ENCODE data around the gene MSANTD1. TPM values are rescaled to one million over a fixed set of nuclear protein-coding genes. Genes with fewer than 3 reads are reported as not detected.

The MSANTD1 gene
- total and polyA plus RNA-seq, 3 donors from 2014 or later, result 3.6 to 10.3 (median 10.1) TPM

DNA sequence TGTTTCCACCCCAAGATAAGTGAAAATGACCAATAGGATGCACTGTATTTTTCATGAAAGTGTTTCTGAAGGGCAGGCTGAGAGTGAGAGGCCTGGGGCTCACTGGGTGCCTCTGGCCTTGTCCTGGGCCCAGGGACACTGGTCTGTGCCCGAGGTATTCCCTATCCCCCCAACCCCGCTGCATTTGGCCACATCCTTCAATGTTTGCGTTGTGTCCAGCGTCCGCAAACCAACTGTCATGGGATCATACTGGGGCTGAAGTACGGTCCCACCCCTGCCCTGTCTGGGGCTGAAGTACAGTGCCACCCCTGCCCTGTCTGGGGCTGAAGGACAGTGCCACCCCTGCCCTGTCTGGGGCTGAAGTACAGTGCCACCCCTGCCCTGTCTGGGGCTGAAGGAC lies 22.0 kb upstream of the MSANTD1 start:
- H3K27me3 ChIP-seq, result no peaks in the 10 kb centered on the region
- no peak for DNase-seq
- no peak overlapping the region for H3K27ac ChIP-seq
- intact Hi-C loops (cut with DNase I; ENCODE audit: low total_unique reads), result no loop called here
- no peaks in the 10 kb centered on the region for H3K9me3 ChIP-seq
- H3K4me1 ChIP-seq, result no peaks in the 10 kb centered on the region
- H3K4me3 ChIP-seq, result no peak overlapping the region
- H3K36me3 ChIP-seq (ENCODE audit: low read depth, missing control alignments), result no peaks in the 10 kb centered on the region
- 89 to 96% methylated on average over 6 of the region's 6 CpGs for WGBS, 2 donors
- no peak for TF ChIP-seq CTCF (IDR thresholded peaks at IDR 0.05)
- TF ChIP-seq POLR2A (IDR thresholded peaks at IDR 0.05), result no peak

- intact Hi-C loops (cut with DNase I; ENCODE audit: low total_unique reads), result no loop called here
- 86 to 90% methylated on average over 22 to 23 of the region's 23 CpGs for WGBS, 2 donors
- no peak for DNase-seq
- H3K4me1 ChIP-seq, result no peaks in the 10 kb centered on the region
- no peak for TF ChIP-seq CTCF (IDR thresholded peaks at IDR 0.05)
- no peak for TF ChIP-seq POLR2A (IDR thresholded peaks at IDR 0.05)
- no peak overlapping the region for H3K27ac ChIP-seq
- no peaks in the 10 kb centered on the region for H3K27me3 ChIP-seq
- no peaks in the 10 kb centered on the region for H3K36me3 ChIP-seq (ENCODE audit: low read depth, missing control alignments)
- no peaks in the 10 kb centered on the region for H3K9me3 ChIP-seq
- no peak overlapping the region for H3K4me3 ChIP-seq
These were observed 20.9 kb upstream of the MSANTD1 start for GRCh38 chr4:3227878-3228675.

GRCh38 chr4:3228881-3229280 lies 20.1 kb upstream of the MSANTD1 start:
- intact Hi-C loops (cut with DNase I; ENCODE audit: low total_unique reads), result no loop called here
- H3K9me3 ChIP-seq, result no peaks in the 10 kb centered on the region
- H3K36me3 ChIP-seq (ENCODE audit: low read depth, missing control alignments), result no peaks in the 10 kb centered on the region
- no peak overlapping the region for H3K4me3 ChIP-seq
- 85 to 96% methylated on average over 13 of the region's 13 CpGs for WGBS, 2 donors
- H3K4me1 ChIP-seq, result no peaks in the 10 kb centered on the region
- no peak overlapping the region for H3K27ac ChIP-seq
- no peak for DNase-seq
- TF ChIP-seq POLR2A (IDR thresholded peaks at IDR 0.05) (no peak), CTCF (IDR thresholded peaks at IDR 0.05) (no peak)
- H3K27me3 ChIP-seq, result no peaks in the 10 kb centered on the region

GRCh38 chr4:3229328-3229727 lies 19.6 kb upstream of the MSANTD1 start:
- Histone ChIP-seq H3K36me3 (ENCODE audit: low read depth, missing control alignments) (no peaks in the 10 kb centered on the region), H3K27ac (no peak overlapping the region), H3K27me3 (no peaks in the 10 kb centered on the region), H3K4me3 (no peak overlapping the region), H3K4me1 (no peaks in the 10 kb centered on the region), H3K9me3 (no peaks in the 10 kb centered on the region)
- intact Hi-C loops (cut with DNase I; ENCODE audit: low total_unique reads), result no loop called here
- no peak for TF ChIP-seq CTCF (IDR thresholded peaks at IDR 0.05)
- TF ChIP-seq POLR2A (IDR thresholded peaks at IDR 0.05), result no peak
- no peak for DNase-seq
- 92 to 97% methylated on average over 9 of the region's 9 CpGs for WGBS, 2 donors

- TF ChIP-seq CTCF (IDR thresholded peaks at IDR 0.05), result no peak
- TF ChIP-seq POLR2A (IDR thresholded peaks at IDR 0.05), result no peak
- Histone ChIP-seq H3K27me3 (no peaks in the 10 kb centered on the region), H3K4me1 (no peaks in the 10 kb centered on the region), H3K4me3 (no peak overlapping the region), H3K27ac (no peak overlapping the region), H3K9me3 (no peaks in the 10 kb centered on the region), H3K36me3 (ENCODE audit: low read depth, missing control alignments) (no peaks in the 10 kb centered on the region)
- intact Hi-C loops (cut with DNase I; ENCODE audit: low total_unique reads), result no loop called here
- WGBS, 2 donors, result 98% methylated on average over 17 of the region's 17 CpGs; no CpG with 5 or more reads in 1 of the 2 donors
- no peak for DNase-seq
These were observed 19.0 kb upstream of the MSANTD1 start for GRCh38 chr4:3229964-3230363.
